Peyer's patch (tissue), 4 donors: Measurements from ENCODE around the gene F12. TPM values are rescaled to one million over a fixed set of nuclear protein-coding genes. Genes with fewer than 3 reads are reported as not detected.

ENCODE experiments used
- DNase-seq, 3 donors: peaks; one replicate each; pipeline ENCODE4 v3.0.0-alpha.2; 2017 to 2019
- H3K27ac ChIP-seq, 4 donors: fragments of 200-600 bp; sonication (generic); one replicate each; pipeline ENCODE4 v1.5.1; 2016 to 2019
- H3K27me3 ChIP-seq, 2 donors: fragments of 200-600 bp; sonication (generic); one replicate each; pipeline ENCODE4 v1.5.1; 2019
- H3K36me3 ChIP-seq, 3 donors: fragments of 200-600 bp; sonication (generic); one replicate each; pipeline ENCODE4 v1.5.1; 2016 to 2019
- H3K4me1 ChIP-seq, 4 donors: fragments of 200-600 bp; sonication (generic); one replicate each; pipeline ENCODE4 v1.5.1; 2016 to 2019
- H3K4me3 ChIP-seq, 4 donors: fragments of 200-600 bp; sonication (generic); 1 replicate in 3 of 4; 2 replicates in 1 of 4; pipeline ENCODE4 v1.5.1; 2016 to 2019; ENCODE audit warnings: mild to moderate bottlenecking in 1 of 4
- H3K9me3 ChIP-seq, 4 donors: fragments of 200-600 bp; sonication (generic); one replicate each; pipeline ENCODE4 v1.5.1; 2016 to 2019; ENCODE audit warnings: mild to moderate bottlenecking in 1 of 4
- CTCF ChIP-seq, 6 experiments: fragments of 450-650 bp in 4 of 6; fragments of 200-600 bp in 2 of 6; sonication (generic) in 1 of 6; IDR thresholded peaks; one replicate each; pipeline ENCODE4 v1.5.1; 2017 to 2019; ENCODE audit warnings: antibody characterized with exemption in 6 of 6, mild to moderate bottlenecking in 3 of 6, moderate library complexity in 1 of 6
- POLR2A ChIP-seq, 2 donors: fragments of 450-650 bp; IDR thresholded peaks; one replicate each; pipeline ENCODE4 v1.5.1; 2017; ENCODE audit warnings: antibody characterized with exemption in 2 of 2, mild to moderate bottlenecking in 2 of 2, moderate library complexity in 2 of 2
- total RNA-seq, 4 donors: library from RNA; depleted of rRNA; stranded (reverse); fragments of >200 nt; gene quantifications; one replicate each; pipeline ENCODE4 v1.1.0, GENCODE V29; 2016

Gene F12
- total RNA-seq, 4 donors from 2014 or later = 1.7 to 22.2 (median 7.8) TPM

- peaks cover 0 to 24% (median 21%) of the 10 kb centered on the region in 4 donors for H3K4me1 ChIP-seq
Measured at GRCh38 chr5:177393206-177393765, 16.1 kb downstream of the F12 start.

DNA sequence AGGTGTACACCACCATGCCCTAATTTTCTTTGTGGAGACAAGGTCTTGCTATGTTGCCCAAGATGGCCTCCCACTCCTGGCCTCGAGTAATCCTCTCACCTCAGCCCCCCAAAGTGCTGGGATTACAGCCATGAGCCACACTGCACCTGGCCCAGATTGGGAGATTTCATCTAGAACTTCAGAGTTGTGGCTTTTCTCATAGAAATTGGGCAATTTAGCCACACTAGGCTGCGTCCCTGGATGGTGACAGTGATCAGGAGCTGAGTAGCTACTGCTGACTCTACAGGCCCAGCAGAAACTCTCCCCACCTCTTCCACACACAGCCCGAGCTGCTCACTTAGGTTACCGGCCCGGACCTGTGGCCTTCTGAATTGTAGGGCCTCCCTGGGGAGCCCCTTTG is 16.6 kb downstream of the F12 start:
- Histone ChIP-seq H3K27ac (no peak overlapping the region), H3K4me3 (no peak overlapping the region), H3K4me1 (peaks cover 0 to 29% (median 21%) of the 10 kb centered on the region in 4 donors), H3K36me3 (no peaks in the 10 kb centered on the region), H3K27me3 (no peaks in the 10 kb centered on the region), H3K9me3 (no peaks in the 10 kb centered on the region)
- TF ChIP-seq CTCF (IDR thresholded peaks at IDR 0.05) (no peak), POLR2A (IDR thresholded peaks at IDR 0.05) (no peak)
- no peak for DNase-seq

More at GRCh38 chr5:177393206-177393765, 16.1 kb downstream of the F12 start:
- H3K4me3 ChIP-seq = no peak overlapping the region
- H3K27ac ChIP-seq = no peak overlapping the region
- no peak for TF ChIP-seq POLR2A (IDR thresholded peaks at IDR 0.05)
- no peak for TF ChIP-seq CTCF (IDR thresholded peaks at IDR 0.05)
- no peaks in the 10 kb centered on the region for H3K27me3 ChIP-seq
- no peaks in the 10 kb centered on the region for H3K9me3 ChIP-seq
- DNase-seq = no peak
- no peaks in the 10 kb centered on the region for H3K36me3 ChIP-seq

DNA sequence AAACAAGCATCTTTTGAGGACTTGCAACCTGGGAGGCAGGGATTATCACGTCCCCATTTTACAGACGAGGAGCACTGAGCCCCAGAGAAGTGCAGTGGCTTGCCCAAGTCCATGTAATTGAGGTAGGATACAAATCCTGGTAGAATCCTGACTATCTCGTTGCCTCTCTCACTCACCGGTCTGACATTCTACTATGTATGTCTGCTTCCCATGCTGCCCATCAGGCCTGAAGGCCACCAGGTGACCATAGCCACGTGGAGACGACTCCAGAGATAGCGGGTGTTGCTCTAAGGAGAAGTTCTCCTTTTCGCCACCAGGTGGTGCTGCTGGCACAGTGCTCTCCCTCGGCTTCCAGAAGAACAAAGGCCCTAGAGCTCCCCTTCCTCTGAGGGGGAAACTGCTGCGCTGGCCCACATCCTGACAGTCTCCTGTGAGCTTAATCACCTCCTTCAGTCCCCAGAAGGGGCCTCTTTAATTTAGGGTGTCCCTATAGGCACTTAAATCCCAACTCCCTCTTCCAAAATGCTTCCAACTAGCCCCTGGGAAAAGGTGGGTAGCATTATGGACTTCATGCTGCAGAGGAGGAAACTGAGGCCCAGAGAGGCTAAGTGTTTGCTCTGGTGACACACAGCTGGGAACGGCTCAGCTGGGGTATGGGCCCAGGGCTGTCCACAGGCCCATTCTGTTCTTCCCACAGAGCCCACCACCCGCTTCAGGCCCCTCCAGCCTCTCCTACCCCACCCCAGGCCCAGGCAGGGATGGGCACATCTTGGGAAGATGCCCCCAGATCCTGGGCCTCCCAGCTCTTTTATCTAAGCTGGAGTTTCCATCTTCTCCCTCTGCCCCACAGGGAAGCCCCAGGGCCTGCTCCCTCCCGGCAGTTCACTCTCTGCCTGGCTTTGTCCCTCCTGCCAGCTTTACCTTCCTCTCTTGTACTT is 18.7 kb downstream of the F12 start:
- TF ChIP-seq CTCF (IDR thresholded peaks at IDR 0.05) = peak; percentile 96 to 99 (median 98)
- peak in 1 of 2 donors; percentile 41 for TF ChIP-seq POLR2A (IDR thresholded peaks at IDR 0.05)
- H3K27me3 ChIP-seq = no peaks in the 10 kb centered on the region
- no peak overlapping the region for H3K4me3 ChIP-seq
- H3K27ac ChIP-seq = peak overlapping the region; percentile 32 to 74 (median 54)
- peaks cover 0 to 29% (median 21%) of the 10 kb centered on the region in 4 donors for H3K4me1 ChIP-seq
- no peaks in the 10 kb centered on the region for H3K36me3 ChIP-seq
- DNase-seq = peak; percentile 83 to 95 (median 87)
- no peaks in the 10 kb centered on the region for H3K9me3 ChIP-seq

DNA sequence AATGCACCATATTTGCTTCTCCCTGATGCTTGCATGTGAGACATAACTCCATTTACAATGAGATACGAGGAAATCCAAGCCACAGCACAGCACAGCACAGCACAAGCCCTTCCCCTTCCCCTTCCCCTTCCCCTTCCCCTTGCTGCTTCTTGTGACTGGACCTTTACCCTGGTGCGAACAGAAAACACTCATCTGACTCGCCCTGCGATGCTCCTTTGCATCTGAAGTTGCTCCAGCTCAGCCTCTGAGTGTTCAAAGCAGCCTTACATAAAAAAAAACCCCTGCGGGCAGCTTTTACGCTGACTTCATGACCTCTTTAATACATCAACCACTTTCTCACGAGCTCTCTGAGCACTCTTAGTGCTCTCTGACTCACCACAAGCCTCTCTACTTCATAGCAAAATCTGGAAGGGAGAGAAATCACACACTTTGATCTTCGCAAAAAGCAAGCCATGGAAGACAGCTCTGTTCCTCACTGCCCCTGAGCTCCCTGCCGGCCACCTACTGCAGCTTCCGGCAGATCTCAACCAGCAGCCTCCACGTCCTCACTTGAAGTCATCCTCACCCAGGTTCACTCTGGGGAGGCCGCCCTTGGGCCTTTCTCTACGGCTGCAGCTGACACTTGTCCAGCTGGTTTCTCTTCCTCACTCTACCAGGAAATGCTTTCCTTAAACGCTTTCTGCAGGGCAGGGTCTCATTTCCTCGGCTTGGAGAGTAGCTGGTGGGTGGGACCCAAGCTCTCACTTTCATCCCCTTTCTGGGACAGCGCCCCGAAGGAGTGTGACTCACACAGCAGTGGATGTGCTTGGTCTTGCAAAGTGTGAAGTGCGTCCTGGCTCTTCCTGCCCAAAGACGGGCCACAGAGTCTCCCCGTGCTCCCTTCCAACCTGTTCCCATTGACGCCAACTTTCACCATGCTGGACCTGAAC is 19.9 kb downstream of the F12 start:
- Histone ChIP-seq H3K27ac (peak overlapping the region; percentile 32 to 74 (median 54)), H3K27me3 (no peaks in the 10 kb centered on the region), H3K36me3 (no peaks in the 10 kb centered on the region), H3K4me3 (no peak overlapping the region), H3K4me1 (peaks cover 0 to 29% (median 21%) of the 10 kb centered on the region in 4 donors), H3K9me3 (no peaks in the 10 kb centered on the region)
- no peak for TF ChIP-seq POLR2A (IDR thresholded peaks at IDR 0.05)
- peak in 1 of 6 experiments; percentile 2 for TF ChIP-seq CTCF (IDR thresholded peaks at IDR 0.05)
- peak in 2 of 3 donors; percentile 57 to 70 for DNase-seq

GRCh38 chr5:177388521-177389052 is 20.8 kb downstream of the F12 start:
- TF ChIP-seq POLR2A (IDR thresholded peaks at IDR 0.05) (no peak), CTCF (IDR thresholded peaks at IDR 0.05) (no peak)
- H3K27me3 ChIP-seq = no peaks in the 10 kb centered on the region
- no peak for DNase-seq
- peak overlapping the region; percentile 32 to 74 (median 54) for H3K27ac ChIP-seq
- peaks cover 0 to 29% (median 21%) of the 10 kb centered on the region in 4 donors for H3K4me1 ChIP-seq
- H3K9me3 ChIP-seq = no peaks in the 10 kb centered on the region
- no peak overlapping the region for H3K4me3 ChIP-seq
- H3K36me3 ChIP-seq = no peaks in the 10 kb centered on the region
